ENCODE data around the gene TNFSF13.

TNFSF13 gene

DNA sequence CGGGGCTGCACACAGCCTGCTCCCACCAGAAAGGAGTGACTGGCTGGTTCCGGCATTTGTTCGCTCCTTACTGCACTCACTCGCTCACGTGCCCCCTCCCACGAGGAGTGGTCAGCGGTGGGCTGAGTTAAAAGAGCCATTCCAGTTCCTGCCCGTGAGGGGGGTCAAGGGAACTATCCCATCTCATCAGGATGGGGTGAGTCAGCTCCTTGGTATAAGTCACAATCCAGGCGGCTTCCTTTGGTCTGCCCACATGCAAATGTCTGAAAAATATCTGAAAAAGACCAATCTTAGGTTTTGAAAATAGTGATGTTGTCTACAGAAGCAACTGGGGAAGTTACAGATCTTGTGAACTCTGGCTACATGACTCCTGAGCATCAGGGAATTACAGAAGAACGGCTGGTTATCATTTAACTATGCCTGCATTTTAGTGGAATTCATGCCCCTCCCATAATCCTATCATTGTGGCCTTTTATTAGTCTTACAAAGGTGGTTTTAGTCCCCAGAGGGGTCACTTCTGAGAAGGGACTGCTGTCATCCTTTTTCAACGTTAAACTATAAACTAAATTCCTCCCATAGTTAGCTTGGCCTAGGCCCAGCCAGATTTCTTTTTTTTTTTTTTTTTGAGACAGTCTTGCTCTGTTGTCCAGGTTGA is 19.5 kb upstream of the TNFSF13 start:
- peak; percentile 19 for DNase-seq (ENCODE audit: low read depth)
- no peak overlapping the region for H3K4me3 ChIP-seq (ENCODE audit: low read depth, low read length)
- TF ChIP-seq, protein P1, sequence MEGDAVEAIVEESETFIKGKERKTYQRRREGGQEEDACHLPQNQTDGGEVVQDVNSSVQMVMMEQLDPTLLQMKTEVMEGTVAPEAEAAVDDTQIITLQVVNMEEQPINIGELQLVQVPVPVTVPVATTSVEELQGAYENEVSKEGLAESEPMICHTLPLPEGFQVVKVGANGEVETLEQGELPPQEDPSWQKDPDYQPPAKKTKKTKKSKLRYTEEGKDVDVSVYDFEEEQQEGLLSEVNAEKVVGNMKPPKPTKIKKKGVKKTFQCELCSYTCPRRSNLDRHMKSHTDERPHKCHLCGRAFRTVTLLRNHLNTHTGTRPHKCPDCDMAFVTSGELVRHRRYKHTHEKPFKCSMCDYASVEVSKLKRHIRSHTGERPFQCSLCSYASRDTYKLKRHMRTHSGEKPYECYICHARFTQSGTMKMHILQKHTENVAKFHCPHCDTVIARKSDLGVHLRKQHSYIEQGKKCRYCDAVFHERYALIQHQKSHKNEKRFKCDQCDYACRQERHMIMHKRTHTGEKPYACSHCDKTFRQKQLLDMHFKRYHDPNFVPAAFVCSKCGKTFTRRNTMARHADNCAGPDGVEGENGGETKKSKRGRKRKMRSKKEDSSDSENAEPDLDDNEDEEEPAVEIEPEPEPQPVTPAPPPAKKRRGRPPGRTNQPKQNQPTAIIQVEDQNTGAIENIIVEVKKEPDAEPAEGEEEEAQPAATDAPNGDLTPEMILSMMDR (conservative IDR thresholded peaks at IDR 0.05; ENCODE audit: low read depth, low read length): no peak

DNA sequence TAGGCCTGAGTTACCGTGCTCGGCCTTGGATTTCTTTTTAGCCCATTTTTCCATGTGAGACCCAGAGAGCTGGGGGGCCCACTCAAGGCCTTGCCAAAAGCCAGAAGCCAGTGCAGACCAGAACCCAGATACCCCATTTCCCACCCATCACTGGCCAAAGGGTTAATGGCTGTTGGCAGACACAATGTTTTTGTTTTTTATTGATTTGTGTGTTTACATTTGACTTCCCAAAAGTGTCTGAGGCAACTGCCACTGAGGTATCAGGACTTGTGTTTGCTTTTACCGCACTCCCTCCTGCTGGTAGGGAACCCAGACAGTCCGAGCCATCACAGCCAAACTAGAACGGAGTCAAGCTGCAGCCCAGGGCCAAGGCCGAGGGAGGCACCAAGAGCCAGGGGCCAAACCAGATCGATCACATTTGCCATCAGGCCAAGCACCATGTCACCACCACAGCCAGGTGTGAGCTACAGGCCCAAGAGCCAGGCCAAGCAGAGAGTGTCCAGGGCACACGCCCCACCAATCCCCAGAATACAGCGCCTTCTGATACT is 17.4 kb upstream of the TNFSF13 start:
- no peak overlapping the region for H3K4me3 ChIP-seq (ENCODE audit: low read depth, low read length)
- no peak for DNase-seq (ENCODE audit: low read depth)
- TF ChIP-seq, protein P1 (conservative IDR thresholded peaks at IDR 0.05; ENCODE audit: low read depth, low read length): no peak

DNA sequence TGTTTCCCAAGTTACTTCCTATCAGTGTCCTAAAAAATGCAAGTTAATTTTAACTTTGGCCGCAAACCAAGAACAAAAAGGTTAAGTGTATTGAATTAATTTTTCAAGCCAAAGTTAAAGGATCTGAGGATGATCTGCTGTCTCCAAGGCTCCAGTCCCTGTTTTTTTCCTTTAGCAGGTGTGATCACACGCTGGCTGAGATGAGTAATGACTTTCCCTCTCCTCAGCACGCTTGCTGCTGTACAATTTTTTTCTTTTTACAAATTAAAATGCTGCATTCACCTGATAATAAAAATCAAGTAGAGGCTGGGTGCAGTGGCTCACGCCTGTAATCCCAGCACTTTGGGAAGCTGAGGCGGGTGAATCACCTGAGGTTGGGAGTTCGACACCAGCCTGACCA is 13.6 kb upstream of the TNFSF13 start:
- DNase-seq (ENCODE audit: low read depth): no peak
- no peak overlapping the region for H3K4me3 ChIP-seq (ENCODE audit: low read depth, low read length)
- TF ChIP-seq, protein P1 (conservative IDR thresholded peaks at IDR 0.05; ENCODE audit: low read depth, low read length): no peak

DNA sequence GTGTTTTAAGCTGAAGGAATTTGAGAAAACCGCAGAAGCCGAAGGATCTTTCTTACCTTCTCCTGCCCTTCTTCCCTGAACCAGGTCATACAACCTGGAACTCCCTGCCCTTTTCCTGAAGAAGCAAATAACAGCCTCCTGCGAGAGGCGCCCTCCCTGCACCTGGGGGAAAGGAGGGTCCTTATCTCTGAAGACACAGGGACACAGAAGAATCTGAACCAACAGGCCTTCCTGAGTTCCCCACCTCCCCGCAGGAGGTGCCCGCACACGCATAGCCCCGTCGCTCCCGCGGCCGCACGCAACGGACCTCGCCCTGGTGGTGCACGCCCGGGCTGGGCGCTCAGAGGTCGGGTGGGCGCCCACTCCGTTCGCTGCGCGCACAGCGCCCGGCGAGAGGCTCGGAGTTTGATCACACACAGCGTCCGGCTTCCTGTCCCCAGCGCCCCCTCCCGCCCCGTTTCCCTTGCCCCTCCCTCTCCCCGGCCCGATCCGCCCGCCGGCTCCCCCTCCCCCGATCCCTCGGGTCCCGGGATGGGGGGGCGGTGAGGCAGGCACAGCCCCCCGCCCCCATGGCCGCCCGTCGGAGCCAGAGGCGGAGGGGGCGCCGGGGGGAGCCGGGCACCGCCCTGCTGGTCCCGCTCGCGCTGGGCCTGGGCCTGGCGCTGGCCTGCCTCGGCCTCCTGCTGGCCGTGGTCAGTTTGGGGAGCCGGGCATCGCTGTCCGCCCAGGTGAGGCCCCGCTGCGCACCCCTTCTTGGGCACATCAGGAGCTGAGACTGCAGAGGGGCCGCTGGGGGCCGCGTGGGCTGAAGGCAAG is 9.8 kb upstream of the TNFSF13 start, which contains the start of gene TNFSF12:
TNFSF12 (plus strand) TSS at position 474 of the 816 bp plus-strand sequence; CDS start at position 570, 96 bp downstream.
- TF ChIP-seq, protein P1 (conservative IDR thresholded peaks at IDR 0.05; ENCODE audit: low read depth, low read length): no peak
- peak within 1 kb of the TSS; percentile 65 for H3K4me3 ChIP-seq (ENCODE audit: low read depth, low read length)
- DNase-seq (ENCODE audit: low read depth): peak; percentile 11

DNA sequence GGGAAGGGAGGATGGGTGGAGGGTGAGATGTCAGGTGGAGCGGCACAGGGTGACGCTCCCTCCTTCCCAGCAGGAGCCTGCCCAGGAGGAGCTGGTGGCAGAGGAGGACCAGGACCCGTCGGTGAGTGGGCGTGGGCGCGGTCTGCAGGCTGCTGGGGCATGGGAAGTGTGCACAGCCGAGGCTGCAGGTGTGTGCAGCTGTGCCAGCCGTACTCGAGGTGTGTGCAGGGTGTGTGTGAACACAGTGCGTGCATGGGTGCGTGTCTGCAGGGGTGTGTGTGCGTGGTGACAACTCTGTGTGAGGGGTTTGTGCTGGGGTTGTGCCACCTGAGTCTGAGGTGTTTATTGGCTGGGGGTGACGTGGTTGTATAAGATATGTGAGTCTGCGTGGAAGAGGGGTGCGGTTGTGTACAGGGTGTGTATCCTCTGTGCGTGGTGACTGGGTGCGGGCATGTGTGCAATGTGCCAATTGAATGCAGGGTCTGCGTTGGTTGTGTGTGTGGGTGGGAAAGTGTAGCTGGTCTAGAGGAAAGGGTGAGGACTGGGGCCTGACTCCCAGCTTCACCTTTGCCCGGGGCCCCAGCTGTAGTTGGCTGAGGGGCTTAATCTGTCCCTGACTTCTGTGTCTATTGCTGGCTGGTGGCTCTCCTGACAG is 9.0 kb upstream of the TNFSF13 start:
- TF ChIP-seq, protein P1 (conservative IDR thresholded peaks at IDR 0.05; ENCODE audit: low read depth, low read length): no peak
- H3K4me3 ChIP-seq (ENCODE audit: low read depth, low read length): peak overlapping the region; percentile 65
- no peak for DNase-seq (ENCODE audit: low read depth)

DNA sequence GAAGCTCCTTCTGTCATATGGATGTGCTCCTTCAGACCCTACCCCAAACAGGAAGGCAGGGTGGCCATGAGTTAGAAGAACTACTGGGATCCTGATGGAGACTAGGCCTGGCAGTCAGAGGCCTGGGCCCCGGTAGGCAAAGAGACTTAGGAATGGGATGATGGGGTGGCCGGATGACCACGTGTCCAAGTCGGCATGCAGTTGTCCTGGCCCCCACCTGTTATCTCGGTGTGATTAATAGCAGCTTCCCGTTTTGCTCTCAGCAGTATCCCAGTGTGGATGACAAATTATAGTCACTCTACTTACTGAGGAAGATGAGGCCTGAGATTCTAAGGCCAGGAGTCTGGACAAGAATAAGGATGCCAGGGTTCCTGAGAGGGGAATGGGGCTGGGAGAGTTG is 8.2 kb upstream of the TNFSF13 start:
- no peak for DNase-seq (ENCODE audit: low read depth)
- TF ChIP-seq, protein P1 (conservative IDR thresholded peaks at IDR 0.05; ENCODE audit: low read depth, low read length): no peak
- no peak overlapping the region for H3K4me3 ChIP-seq (ENCODE audit: low read depth, low read length)
